SJCRH30 (cell line): ENCODE measurements around the gene NCAM1. TPM values are rescaled to one million over a fixed set of nuclear protein-coding genes. Genes with fewer than 3 reads are reported as not detected.

Source experiments
- DNase-seq, 2 experiments: peaks; one replicate each; pipeline ENCODE4 v3.0.0-alpha.2; 2015 to 2020
- H3K27ac ChIP-seq: fragments of 250-450 bp; sonication (Bioruptor Pico); 2 replicates; pipeline ENCODE4 v1.5.1; 2020; ENCODE audit warnings: mild to moderate bottlenecking, moderate library complexity
- H3K27me3 ChIP-seq: fragments of 250-450 bp; sonication (Bioruptor Pico); 2 replicates; pipeline ENCODE4 v1.5.1; 2020; ENCODE audit warnings: mild to moderate bottlenecking, moderate library complexity
- H3K36me3 ChIP-seq: fragments of 250-450 bp; sonication (Bioruptor Pico); 2 replicates; pipeline ENCODE4 v1.5.1; 2020; ENCODE audit warnings: mild to moderate bottlenecking, moderate library complexity
- H3K4me1 ChIP-seq: fragments of 250-450 bp; sonication (Bioruptor Pico); 2 replicates; pipeline ENCODE4 v1.5.1; 2020; ENCODE audit warnings: mild to moderate bottlenecking, moderate library complexity
- H3K4me3 ChIP-seq: fragments of 250-450 bp; sonication (Bioruptor Pico); 2 replicates; pipeline ENCODE4 v1.5.1; 2020; ENCODE audit warnings: mild to moderate bottlenecking, moderate library complexity
- H3K9me3 ChIP-seq: fragments of 250-450 bp; sonication (Bioruptor Pico); replicated peaks from 2 replicates; pipeline ENCODE4 v1.5.1; 2020; ENCODE audit warnings: mild to moderate bottlenecking, moderate library complexity
- total RNA-seq: library from RNA; depleted of rRNA; stranded (reverse); fragments of >200 nt; shearing (Covaris generic); gene quantifications from 2 replicates; pipeline ENCODE4 v1.2.3, GENCODE V29; 2014

NCAM1 gene
- total RNA-seq, 1 experiment from 2014 or later = 86.8 TPM

DNA sequence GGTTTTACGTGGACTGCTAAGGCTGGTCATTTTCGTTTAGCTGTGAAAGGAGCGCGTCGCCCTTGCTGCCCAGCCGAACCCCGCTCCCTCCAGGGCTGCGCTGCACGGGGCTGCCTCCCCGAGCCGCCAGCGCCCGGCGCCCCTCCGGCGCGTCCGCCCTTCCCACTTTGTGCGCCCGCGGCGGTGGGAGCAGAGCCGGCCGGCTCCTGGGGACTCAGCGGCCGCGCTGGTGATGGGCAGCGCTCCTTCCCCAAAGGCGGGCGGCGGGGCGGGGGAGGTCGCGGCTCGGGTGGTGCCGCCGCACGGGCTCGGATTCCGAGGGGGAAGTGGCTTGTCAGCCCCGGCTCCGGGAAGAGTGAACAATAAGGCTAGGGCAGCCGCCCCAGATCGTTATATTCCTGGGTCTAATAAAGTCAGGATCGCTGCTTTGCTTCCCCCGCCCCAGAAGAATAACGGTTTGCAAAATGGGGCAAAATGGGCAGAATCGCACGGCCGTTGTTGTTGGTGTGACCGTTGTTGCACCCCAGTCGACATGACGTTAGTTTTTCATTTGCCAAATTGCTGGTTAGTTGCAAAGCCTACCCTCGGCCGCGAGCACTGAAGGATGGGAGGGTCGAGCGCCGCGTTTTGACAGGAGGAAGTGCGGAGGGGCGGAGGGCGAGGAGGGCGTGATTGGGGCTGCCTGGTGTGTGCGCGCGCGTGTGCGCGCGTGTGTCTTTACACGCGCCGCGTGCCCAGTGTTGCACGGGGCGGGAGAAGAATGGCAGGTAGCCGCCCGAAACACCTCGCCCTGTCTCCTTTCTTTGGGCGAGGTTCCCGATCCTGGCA, 745 bp downstream of the NCAM1 start:
- H3K4me1 ChIP-seq = peaks cover 26% of the 10 kb centered on the region
- peak; percentile 45 to 57 for DNase-seq
- H3K27me3 ChIP-seq = no peaks in the 10 kb centered on the region
- no peaks in the 10 kb centered on the region for H3K36me3 ChIP-seq
- H3K9me3 ChIP-seq = no peaks in the 10 kb centered on the region
- peak overlapping the region; percentile 87 for H3K27ac ChIP-seq
- peak overlapping the region; percentile 67 for H3K4me3 ChIP-seq

DNA sequence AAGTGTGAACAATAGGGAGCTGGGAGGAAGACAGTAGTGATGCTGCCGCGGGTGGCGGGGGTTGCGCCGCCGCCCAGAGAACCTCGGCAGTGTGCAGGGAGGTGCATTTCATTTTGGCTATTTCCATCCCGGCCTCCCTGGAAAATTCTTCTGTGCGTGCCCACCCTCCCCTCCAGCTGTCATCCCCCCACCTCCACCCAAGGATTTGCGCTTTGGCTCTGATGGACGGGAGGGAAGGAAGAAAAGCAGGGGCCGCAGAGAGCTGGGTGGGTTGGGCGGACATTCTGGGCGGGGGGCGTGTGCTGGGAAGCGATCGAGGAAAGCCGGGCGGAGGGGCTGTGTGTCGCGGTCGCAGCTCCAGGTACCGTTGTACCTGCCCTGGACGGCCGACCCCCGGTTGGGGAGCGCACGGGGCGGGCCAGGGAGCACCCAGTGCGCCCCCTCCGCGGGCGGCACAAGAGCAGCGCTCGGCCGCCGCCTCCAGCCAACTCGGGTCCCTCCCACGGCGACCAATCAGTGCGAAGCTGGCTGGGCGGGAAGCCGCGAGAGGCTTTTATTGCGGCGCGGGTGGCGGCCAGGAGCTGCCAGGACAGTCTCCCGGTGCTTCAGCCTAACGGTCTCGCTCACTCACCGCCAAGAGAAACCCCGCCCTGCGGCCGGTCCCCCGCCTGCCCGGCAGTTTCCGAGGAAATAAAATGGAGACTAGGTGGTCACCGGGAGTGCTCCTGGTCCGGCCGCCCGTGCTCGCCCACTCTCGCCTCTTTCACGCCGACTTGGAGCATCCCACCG, 1.6 kb downstream of the NCAM1 start:
- Histone ChIP-seq H3K4me3 (peak overlapping the region; percentile 67), H3K36me3 (no peaks in the 10 kb centered on the region), H3K27me3 (no peaks in the 10 kb centered on the region), H3K27ac (peak overlapping the region; percentile 87), H3K9me3 (no peaks in the 10 kb centered on the region), H3K4me1 (peaks cover 34% of the 10 kb centered on the region)
- DNase-seq = peak; percentile 86 to 88

DNA sequence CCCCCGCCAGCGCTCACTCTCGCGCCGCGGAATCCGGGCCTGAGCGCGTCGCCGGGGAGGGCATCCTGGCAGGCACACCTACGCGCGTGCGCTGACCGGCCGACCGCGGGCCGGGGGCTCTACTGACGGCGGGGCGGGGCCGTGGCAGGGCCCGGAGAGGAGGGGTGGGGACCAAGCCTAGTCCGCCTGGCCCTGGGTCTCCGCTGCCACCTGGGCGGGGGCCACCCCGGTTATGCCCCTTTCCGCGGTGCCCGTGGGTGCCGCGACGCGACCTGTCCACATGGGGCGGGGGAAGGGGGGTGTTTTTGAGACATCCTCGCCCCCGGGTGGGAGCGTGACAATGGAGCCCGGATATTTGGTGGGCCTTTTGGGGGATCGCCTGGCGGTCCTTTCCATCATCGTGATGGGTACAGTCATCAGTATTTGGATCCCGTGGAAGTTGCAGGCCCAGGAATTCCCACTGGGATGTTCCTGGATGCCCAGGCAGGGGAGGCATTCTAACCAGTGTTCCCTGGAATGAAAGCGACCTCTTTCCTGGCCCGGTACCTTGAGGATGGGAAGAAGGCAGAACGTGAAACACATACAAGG, 2.2 kb downstream of the NCAM1 start:
- no peaks in the 10 kb centered on the region for H3K27me3 ChIP-seq
- peak overlapping the region; percentile 87 for H3K27ac ChIP-seq
- peak overlapping the region; percentile 67 for H3K4me3 ChIP-seq
- peak; percentile 52 to 66 for DNase-seq
- peaks cover 41% of the 10 kb centered on the region for H3K4me1 ChIP-seq
- H3K9me3 ChIP-seq = no peaks in the 10 kb centered on the region
- no peaks in the 10 kb centered on the region for H3K36me3 ChIP-seq

DNA sequence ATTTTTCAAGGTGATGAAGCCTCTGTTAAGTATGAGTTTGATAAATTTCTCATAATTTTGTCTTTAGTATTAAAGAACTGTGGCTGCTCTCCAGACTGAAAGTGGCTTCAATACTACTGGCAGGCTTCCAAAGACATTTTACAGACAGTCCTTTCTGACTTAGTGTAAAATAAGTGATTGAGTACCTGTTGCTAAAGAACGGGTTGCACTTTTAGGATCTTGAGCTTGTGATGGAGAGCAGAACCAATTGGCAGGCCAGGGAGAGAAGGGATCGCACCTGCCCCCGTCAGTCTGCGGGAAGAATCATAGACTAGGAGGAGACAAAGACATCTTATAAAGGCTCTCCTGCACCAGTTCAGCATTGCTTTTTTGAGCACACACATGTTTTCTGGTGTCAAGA, 4.4 kb downstream of the NCAM1 start:
- peak; percentile 92 to 95 for DNase-seq
- H3K4me3 ChIP-seq = peak overlapping the region; percentile 2; the same call in 1 of the 2 replicates
- no peaks in the 10 kb centered on the region for H3K9me3 ChIP-seq
- H3K36me3 ChIP-seq = no peaks in the 10 kb centered on the region
- H3K4me1 ChIP-seq = peaks cover 54% of the 10 kb centered on the region
- H3K27me3 ChIP-seq = no peaks in the 10 kb centered on the region
- peak overlapping the region; percentile 87 for H3K27ac ChIP-seq

DNA sequence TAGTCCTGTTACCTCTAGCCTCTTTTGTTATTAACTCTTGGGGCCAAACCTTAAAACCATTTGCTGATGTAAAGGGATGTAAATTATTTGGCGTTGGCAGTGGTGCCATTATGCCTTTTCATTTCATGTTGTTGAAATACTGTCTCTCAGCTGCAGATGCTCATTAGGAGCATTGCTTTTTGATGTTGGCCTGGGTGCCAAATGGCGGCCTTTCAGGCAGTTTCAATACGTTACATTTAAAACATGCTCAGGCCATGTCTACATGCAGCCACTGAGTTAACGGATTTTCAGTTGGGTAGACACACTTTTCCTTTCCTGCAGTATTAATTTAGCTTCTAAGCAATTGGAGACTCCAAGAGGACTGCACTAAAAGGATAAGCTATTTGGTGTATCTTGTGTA, 5.3 kb downstream of the NCAM1 start:
- DNase-seq = no peak
- no peak overlapping the region for H3K4me3 ChIP-seq
- H3K27me3 ChIP-seq = no peaks in the 10 kb centered on the region
- no peaks in the 10 kb centered on the region for H3K36me3 ChIP-seq
- H3K27ac ChIP-seq = peak overlapping the region; percentile 87
- H3K4me1 ChIP-seq = peaks cover 54% of the 10 kb centered on the region
- no peaks in the 10 kb centered on the region for H3K9me3 ChIP-seq

DNA sequence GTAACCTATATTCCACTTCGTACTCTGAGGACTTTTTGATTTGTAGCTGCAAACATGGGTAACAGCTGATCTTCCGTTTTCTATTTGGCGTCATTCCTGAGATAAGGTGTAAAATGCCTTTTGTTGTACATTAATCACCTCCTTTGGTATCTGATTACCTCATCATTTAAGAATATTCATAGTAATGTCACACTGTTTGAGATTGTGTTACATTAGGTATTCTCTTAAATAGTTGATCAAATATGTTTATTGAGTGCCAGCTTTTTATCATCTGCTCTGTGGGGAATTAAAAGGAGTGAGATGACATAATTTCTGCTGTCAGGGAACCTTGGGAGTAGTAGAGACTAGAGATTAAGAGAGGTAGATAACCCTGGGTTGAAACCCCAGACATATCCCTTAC, 5.9 kb downstream of the NCAM1 start:
- H3K4me3 ChIP-seq = no peak overlapping the region
- H3K27ac ChIP-seq = peak overlapping the region; percentile 87
- no peaks in the 10 kb centered on the region for H3K27me3 ChIP-seq
- no peaks in the 10 kb centered on the region for H3K9me3 ChIP-seq
- no peaks in the 10 kb centered on the region for H3K36me3 ChIP-seq
- H3K4me1 ChIP-seq = peaks cover 54% of the 10 kb centered on the region
- DNase-seq = peak in 1 of 2 experiments; percentile 31

DNA sequence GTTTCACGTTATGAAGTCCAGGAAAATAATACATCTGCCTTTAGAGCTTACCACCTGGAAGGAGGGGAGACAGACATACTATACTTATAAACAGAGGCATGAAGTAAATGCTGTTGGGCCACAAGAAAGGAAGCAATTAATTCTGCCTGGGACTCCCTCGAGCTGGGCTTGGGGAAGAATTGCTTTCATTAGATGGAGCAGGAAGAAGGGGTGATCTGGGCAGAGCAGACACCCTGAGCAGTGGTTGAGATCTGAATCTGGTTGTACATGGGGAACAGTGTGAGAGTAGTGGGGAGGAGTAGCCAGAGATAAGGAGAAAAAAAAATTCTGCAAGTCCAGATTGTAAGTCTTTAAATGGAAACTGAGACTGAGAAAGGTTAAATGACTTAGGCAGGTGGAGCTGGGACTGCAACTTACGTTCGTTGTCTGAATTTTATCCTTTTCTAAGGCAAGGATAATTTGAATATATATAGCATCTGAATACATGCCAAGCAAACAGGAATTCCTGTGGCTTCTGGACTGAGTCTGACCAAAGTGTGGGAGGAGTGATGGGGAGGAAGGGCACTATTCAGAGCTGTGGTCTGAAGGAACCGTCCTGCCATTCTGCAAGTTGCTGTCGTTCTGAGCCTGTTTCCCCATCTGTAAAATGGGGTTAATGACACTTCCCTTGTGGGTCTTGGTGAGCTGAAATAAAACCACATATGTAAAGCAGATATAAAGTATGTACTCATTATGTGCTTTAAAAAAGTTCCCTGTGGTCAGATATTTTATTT, 7.9 kb downstream of the NCAM1 start:
- Histone ChIP-seq H3K36me3 (no peaks in the 10 kb centered on the region), H3K27me3 (no peaks in the 10 kb centered on the region), H3K4me3 (no peak overlapping the region), H3K4me1 (peaks cover 54% of the 10 kb centered on the region), H3K27ac (peak overlapping the region; percentile 87), H3K9me3 (no peaks in the 10 kb centered on the region)
- DNase-seq = peak; percentile 48 to 70

DNA sequence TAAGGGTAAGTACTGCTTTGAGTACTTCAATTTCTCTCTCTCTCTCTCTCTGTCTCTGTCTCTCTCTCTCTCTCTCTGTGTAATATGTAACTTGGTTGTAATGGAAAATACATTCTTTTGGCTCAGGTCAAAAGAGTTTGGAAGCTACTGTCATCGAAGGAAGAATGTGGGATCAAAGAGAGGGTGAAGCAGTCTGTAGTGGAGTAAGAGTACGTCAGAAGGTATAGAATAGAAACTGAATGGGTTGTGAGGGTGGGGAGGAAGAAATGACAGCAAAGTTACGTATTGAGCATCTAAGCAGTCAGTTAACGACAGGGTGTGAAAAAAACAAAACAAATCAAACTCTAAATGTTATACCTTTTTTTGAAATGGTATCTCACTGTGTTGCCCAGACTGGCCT, 10.0 kb downstream of the NCAM1 start:
- H3K36me3 ChIP-seq = no peaks in the 10 kb centered on the region
- no peaks in the 10 kb centered on the region for H3K9me3 ChIP-seq
- peaks cover 36% of the 10 kb centered on the region for H3K4me1 ChIP-seq
- H3K27me3 ChIP-seq = no peaks in the 10 kb centered on the region
- H3K27ac ChIP-seq = no peak overlapping the region
- DNase-seq = no peak
- H3K4me3 ChIP-seq = no peak overlapping the region

DNA sequence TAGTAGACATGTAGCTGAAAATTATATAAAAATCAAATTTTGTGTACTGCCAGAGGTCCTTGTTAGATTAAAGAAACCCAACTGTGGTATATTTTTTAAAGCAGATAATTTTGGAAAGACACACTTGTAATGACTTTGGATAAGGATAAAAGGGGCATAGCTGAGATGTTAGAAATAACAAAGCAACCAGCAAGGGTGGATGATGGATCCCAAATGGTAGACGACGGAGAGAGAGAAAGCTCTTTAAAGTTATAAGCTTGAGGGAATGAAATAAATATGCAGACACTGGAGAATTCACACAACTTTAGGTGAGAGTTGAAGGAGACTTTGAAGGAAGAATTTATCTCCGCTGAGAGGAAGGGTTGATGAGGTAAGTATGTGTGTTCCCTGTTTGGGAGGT, 10.6 kb downstream of the NCAM1 start:
- Histone ChIP-seq H3K36me3 (no peaks in the 10 kb centered on the region), H3K27ac (no peak overlapping the region), H3K4me1 (peaks cover 30% of the 10 kb centered on the region), H3K4me3 (no peak overlapping the region), H3K27me3 (no peaks in the 10 kb centered on the region), H3K9me3 (no peaks in the 10 kb centered on the region)
- no peak for DNase-seq

DNA sequence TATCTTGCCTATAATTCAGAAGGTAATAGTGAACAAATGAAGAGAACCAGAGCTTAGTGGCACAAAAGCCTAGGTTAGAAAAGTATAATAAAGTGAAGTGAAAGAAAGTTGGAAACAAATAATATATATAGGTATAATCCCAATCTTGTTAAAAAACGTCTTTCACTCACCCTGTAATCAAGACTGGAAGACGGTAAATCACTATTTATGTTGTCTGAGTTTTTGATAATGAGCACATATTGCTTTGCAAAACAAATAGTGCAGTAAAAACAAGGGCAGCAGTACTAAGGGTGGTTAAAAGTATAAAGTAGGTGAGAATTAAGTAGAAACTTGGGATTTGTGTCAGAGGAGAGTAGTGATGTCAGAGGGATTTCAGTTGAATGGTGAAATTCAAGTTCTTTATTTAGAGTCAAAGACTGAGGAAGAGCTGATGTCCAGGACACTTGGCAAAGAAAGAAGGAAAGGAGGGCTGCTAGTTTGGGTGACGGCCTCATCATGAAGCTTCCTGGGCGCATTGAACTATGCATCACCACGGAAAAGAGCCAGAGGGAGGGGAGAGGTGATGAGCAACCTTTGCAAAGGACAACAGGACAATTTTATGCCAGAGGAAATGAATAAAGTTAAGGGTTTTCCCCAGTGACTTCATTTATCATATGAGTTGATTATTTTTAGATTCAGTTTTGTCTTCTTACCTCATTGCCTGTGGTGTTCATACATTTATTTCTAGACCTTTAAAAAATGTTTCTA, 11.4 kb downstream of the NCAM1 start:
- H3K4me1 ChIP-seq = peaks cover 30% of the 10 kb centered on the region

DNA sequence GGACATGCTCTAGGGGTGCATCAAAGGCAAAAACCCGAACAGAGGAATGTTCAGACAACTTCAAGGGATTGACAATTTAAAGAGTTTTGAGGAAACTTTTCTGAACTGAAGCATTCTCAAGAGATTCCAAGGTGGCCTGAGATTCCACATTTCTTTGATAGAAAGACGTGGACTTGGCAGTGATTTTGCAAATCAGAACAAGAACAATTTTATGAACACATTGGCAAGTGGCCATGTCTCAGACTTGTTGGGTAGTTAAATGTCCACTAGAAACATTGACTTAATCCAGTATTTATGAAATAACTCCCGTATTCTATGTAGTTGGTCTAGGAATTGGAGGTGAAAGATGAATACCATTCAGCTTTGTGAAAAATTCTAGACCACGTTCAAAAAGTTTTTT, 13.8 kb downstream of the NCAM1 start:
- H3K27me3 ChIP-seq = no peaks in the 10 kb centered on the region
- no peak for DNase-seq
- no peaks in the 10 kb centered on the region for H3K9me3 ChIP-seq
- no peak overlapping the region for H3K27ac ChIP-seq
- peaks cover 11% of the 10 kb centered on the region; the same call in 1 of the 2 replicates for H3K4me1 ChIP-seq
- H3K36me3 ChIP-seq = no peaks in the 10 kb centered on the region
- no peak overlapping the region for H3K4me3 ChIP-seq

More for the DNA sequence above, 11.4 kb downstream of the NCAM1 start:
- Histone ChIP-seq H3K9me3 (no peaks in the 10 kb centered on the region), H3K27ac (no peak overlapping the region), H3K27me3 (no peaks in the 10 kb centered on the region), H3K36me3 (no peaks in the 10 kb centered on the region), H3K4me3 (no peak overlapping the region)
- DNase-seq = no peak

DNA sequence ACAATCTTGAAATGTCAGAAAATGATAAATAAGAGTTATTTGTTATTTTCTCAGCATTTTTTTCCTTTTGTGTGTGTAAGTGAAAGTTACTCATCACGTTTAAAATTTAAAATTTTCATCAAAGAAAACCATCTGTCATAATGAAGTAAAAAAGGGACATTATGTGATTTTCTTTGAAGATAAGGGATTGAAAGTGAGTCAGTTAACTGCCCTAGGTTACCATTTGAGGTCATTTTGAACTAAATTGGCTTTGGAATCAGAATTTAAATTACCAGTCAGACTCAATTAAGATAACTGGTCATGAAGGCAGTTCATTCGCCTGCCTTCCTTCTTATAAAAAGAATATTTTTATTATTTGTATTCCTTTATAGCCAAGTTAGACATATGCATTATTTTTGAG, 14.3 kb downstream of the NCAM1 start:
- Histone ChIP-seq H3K27me3 (no peaks in the 10 kb centered on the region), H3K36me3 (no peaks in the 10 kb centered on the region), H3K4me3 (no peak overlapping the region), H3K9me3 (no peaks in the 10 kb centered on the region), H3K4me1 (peaks cover 11% of the 10 kb centered on the region; the same call in 1 of the 2 replicates), H3K27ac (no peak overlapping the region)
- DNase-seq = no peak

DNA sequence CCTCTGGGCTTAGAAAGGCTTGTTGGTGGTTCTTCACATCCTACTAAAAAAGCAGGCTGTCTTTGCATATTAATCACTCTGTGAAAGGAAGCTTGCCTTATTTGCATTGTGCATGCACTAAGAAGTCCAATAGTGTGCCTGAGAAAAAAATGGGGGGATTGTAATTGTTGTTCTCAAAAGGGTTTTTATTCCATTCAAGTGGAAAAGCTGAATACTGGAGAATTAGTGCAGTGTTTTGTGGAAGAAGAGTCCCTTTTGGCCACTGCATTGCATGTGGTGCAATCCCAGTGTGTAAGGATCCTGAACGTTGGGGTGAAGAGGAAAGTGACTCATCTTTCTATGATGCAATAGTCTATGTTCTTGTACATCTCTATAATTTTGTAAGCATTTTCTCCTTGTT, 16.5 kb downstream of the NCAM1 start:
- Histone ChIP-seq H3K36me3 (no peaks in the 10 kb centered on the region), H3K27me3 (no peaks in the 10 kb centered on the region), H3K27ac (no peak overlapping the region), H3K9me3 (no peaks in the 10 kb centered on the region), H3K4me1 (peaks cover 11% of the 10 kb centered on the region; the same call in 1 of the 2 replicates), H3K4me3 (no peak overlapping the region)
- DNase-seq = no peak

DNA sequence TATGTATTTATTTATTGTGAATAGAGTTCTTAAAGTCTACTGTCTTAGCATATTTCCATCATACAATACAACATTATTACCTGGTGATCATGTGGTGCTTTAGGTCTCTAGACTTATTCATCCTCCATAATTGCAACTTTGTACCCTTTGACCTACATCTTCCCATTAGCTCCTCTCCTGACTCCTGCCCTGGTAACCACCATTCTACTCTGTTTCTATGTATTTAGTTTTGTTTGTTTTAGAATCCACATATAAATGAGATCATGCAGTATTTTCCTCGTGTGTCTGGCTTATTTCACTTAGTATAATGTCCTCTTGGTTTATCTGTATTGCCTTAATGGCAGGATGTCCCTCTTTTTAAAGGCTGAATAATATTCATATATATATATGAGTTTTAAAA, 22.7 kb downstream of the NCAM1 start:
- no peak for DNase-seq
- Histone ChIP-seq H3K9me3 (no peaks in the 10 kb centered on the region; the same call in 1 of the 2 replicates), H3K4me1 (no peaks in the 10 kb centered on the region), H3K36me3 (0 out of 2 replicates have a peak, but pooled peaks cover 2% of the 10 kb centered on the region), H3K27ac (no peak overlapping the region), H3K27me3 (no peaks in the 10 kb centered on the region), H3K4me3 (no peak overlapping the region)
